CD4-positive, alpha-beta T cell treated with Interferon gamma for 1 hour (primary cell): ENCODE measurements around the gene LOXHD1.

Experiments used
- DNase-seq: peaks from one replicate; pipeline ENCODE4 v3.0.0-alpha.2; 2020

LOXHD1 gene

DNA sequence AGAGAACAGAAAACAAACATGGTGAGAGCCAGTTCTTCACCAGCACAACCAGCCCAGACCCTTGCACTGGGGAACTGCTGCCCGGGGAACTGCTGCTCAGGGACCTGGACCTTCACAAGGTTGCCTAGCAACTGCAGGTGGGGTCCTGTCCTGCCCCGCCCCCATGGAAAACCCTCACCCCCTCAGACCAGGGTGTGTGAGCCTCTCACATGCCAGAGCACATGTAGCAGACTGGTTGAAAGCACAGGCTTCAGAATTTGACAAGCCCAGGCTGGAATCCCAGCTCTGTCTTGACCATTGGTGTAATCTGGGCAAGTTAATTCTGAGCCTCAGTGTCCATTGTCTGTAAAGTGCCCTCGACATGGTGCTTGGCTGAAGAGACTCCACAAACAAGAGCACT, 118.6 kb downstream of the LOXHD1 start:
- DNase-seq, result no peak

DNA sequence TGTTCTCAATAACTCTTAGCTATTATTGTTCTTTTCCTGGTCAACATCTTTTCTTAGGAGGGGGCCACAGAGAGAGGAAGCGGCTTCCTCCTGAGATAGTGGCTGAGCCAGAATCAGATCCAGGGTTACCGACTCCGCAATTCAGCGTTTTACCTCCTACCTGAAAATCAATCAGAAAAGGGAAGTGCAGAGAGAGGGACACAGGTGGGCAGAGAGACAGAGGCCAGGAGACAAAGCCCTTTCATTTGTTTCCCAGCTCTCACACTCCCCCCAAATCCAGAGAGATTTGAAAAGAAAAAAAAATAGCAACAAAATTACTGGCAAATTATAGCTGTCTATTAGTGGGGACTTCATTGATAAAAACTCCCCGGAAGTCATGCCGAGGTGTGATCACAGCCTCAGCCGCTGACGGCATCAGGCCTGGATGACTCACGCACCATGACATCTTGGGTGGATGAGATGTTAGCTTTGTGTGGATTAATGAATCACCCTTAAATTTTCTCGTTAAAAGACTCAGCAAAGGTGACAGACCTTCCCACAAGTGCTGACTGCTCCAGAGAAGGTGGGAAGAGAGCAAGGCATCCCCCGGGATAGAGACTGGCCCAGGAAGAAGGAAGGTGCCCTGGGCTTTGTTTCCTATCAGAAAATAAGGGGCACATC, 120.7 kb downstream of the LOXHD1 start:
- DNase-seq, result peak; percentile 9

DNA sequence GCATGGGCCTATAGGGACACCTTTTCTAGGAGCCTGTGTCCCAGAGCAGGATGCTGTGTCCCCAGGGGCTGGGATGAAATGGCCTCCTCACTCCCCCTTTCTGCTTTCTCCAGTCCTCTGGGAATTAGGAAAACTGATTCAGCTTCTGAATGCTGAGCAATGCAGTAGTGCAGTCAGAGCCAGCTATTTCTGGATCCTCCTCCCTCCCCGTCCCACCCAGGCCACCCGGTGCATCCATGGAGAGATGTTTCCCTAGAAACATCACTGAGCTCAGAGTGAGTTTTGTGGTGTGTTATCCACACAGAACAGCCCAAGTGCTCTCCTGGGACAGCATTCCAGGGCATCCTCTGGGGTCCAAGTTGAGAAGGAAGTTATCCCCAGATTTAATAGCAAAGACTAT, 125.5 kb downstream of the LOXHD1 start:
- DNase-seq, result no peak

DNA sequence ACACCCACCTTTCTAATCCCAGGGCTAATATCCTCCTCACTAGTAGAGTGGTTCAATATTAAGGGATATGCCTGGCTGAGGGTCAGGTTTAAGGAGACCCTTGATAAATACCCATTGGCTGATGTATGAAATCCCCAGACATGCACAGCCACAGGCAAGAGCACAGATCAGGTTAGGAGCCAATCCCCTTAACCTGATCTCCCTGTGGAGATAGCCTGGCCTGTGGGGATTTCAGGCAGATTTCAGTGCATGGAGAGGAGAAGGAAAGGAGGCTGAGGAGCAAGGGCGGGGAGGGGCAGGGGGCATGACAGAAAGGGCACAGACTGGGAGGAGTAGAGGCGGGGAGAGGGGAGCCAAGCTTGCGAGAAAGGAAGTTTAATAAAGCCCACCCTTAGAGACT, 129.0 kb downstream of the LOXHD1 start:
- no peak for DNase-seq

DNA sequence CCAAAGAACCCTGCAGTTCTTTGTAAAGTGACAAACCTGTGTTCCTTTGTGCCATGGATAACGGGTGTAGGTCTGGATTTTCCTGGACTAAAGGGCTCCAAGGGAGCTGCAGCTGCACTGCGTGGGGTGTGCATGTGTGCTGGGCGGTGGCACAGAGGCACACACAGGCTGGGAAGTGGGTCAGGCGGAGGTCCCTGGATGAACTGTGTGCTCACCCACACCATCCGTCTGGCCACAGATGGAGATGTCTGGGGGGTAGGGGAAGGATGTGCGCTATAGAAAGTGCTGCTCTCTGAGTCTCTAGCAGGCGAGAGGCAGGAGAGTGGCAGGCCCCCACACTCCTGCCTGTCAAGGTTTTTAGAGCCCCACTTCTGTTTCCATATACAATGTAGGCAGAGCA, 137.2 kb downstream of the LOXHD1 start:
- no peak for DNase-seq

DNA sequence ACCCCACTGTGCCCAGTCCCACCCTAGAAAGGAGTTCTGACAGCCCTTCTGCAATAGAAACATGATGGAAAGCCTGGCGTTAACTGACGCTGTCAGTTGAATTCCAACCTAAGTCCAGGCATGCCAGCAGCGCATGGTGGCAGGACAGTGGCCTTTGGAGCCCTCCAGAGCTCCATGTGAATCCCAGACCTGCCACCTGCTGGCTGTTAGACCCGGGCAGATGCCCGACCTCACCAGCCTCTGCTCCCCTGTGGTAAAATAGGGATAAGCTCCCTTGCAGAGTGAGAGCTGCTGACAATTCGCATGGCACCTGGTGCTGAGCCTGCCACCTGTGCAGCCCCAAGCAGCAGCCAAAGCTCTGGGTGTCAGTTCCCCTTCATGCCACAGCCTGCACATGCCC, 138.6 kb downstream of the LOXHD1 start:
- no peak for DNase-seq

DNA sequence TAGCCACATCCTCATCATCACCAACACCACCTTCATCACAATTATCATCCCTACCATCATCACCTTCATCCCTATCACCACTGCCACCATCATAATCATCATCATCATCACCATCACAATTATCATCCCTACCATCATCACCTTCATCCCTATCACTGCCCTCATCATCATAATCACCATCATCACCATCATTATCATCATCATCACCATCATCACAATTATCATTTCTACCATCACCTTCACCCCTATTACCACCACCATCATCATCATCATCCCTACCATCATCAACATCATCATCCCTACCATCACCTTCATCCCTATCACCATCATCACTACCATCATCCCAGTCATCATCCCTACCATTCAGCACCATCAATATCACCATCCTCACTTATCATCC, 140.5 kb downstream of the LOXHD1 start:
- no peak for DNase-seq

DNA sequence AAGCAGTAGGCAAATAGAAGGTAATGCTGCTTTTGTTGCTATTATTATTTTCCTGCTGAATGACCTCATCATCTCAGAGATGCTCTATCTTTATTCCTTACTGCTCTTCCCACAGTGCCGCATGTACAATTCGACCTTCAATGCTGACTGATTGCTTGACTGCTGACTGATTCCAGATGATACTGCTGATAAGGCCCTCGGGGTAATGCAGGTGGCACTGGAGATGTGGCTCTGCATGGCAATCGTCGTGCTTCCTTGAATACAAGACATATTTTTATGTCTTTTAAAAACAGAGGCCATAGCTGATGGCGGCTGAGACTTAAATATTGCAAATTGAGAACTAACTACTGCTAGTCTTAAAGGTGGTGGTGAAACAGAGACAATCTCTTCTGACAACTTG, 146.6 kb downstream of the LOXHD1 start:
- DNase-seq, result no peak

DNA sequence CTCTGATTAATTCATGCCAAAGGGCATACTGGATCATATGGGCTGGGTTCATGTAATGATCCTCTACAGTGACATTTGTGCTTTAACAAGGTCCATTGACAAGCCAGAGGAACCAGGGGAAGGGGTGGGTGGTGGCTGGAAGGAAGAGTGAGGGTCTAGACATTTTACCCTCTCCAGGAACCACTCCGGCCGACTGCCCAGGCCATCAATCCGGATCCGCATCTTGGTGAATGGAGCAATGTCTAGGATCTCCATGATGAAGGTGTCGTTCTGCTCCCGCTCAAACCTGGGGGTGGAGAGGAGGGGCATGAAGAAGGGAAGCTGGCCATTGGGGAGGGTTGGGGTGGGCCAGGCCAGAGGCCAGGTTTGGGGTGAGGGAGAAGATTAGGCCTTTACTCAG, 147.5 kb downstream of the LOXHD1 start:
- DNase-seq, result no peak

DNA sequence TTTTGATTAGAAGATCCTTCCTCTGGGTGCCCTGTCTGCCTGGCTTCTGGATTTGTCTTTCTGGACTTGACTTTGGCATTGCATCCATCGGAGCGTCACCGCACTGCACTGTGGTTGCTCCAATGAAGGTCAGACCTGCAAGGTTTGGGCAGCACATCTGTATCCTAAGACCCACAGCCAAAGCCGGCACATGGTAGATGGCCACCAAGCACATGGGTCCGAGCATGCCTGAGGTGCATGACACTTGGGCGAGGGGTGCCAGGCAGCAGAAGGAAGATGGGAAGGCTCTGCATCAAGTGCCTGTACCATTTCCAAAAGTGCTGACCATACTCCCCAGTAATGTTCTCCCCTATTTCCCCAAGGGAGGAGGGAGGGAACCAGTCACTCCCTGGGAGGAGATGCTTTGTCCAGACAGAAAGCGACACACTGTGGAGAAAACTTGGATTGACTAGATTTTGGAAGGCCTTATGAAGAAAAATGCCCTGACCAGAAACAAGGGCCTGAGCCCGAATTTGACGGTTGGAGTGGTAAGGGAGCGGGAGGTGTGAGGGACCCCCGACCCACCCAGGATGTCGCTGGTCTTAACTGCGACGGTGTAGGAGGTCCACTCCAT, 149.9 kb downstream of the LOXHD1 start:
- DNase-seq, result no peak

DNA sequence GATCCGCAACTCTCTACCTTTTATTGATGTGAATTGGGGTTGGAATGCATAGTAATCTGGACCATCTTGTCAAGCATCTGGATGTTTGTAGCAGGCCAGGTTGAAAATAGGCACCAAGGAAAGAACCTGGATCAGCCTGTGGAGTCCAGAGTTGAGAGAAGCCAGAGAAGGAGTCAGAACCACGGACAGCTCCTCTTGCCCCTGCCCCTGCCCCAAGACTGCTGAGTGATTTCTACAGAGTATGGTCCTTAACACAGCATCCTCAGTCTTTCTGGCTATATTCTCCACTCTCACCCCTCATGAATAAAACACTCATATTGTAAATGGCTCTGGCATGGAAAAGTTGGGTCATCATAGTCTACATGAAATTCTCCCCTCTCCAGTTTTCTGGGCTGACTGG, 154.6 kb downstream of the LOXHD1 start:
- no peak for DNase-seq

DNA sequence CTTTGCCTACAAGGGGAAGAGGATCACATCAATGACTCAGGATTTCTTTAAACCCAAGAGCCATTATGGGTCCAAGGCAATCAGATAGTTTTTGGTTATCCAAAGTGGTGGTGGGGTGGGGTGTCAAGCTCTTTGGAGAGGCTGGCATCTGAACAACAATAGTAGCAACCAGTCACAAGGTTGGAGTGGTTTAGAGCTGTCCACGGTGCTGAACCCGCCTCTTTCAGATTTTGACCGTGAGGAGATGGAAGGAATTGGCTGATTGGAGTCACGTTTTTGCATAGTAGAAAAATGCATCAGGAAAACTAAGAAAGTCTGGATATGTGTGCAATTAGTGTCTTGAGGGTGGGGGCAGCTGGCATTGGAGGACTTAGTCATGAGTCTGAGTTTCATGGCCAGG, 159.9 kb downstream of the LOXHD1 start:
- DNase-seq, result no peak

DNA sequence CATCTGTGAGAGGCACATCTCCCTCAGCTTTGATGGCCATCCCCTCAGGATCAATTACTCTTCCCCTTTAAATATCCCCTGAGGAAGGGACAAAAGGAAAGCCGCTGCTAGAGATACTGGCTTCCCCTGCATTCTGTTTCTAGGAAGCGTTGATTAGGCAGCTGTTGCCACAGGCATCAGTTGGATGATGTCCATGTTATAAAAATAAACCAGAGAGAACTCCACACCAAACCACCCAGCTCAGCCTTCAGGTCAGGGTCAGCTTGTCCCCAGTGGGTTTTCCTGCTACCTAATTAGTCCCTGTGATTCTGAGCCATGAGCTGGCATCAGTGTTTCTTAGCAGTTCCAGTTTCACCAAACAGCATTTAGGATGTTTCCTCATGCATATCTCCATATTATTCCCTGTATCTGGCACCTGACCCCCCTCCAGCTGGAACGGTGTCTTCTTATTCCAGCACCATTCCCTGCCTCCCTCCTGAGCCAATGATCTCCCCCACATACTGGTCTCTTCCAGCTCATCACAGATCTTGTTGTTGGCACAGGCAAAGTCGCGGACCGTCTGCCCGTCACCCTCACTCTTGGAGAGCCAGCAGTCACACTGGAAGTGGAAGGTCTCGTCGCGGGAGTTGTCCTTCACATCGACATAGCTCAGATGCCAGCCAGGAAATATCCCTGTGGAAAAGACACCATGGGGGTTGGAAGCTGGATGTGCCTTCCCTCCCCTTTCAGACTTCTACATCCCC, 168.4 kb downstream of the LOXHD1 start:
- DNase-seq, result no peak

DNA sequence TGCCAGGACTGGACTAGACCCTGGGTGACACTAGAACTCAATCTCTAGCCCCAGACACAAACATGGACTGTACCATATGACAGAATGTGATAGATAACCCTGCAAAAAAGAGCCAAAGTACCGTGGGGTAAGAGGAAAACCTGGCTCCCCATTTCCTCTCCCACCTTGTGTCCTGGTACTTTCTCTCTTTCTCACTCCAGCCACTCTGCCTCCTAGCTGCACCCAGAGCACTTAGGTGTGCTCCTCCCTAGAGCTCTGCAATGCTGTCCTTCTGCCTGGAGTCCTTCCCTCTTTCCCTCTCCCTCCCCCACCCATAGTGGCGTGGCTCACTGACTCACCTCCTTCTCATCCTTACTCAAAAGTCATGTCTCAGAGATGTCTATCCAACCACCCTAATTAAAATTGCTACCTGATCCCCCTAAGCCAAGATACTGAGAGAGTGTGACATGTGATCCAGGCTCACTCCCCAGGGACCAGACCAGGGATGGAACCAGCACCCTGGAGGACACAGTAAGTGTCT, 171.3 kb downstream of the LOXHD1 start:
- no peak for DNase-seq

DNA sequence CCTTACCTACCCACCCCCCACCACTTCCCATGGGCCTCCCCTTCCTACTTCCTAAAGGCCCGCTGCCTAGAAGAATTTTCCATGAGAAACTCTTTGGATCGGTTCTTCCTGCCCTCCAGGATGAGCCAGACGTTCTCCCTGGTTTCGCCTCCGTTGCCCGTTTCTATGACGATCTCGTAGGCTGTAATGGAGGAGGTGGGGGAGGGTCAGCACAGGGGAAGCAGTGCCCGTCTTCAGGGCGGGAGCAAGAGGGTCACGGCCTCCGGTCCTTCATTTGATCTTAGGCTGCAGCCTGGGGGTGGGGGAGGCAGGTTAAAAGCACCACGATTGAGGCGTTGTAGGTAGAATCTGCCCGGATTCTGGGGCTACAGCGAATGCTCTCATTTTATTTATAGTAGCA, 172.0 kb downstream of the LOXHD1 start:
- no peak for DNase-seq

DNA sequence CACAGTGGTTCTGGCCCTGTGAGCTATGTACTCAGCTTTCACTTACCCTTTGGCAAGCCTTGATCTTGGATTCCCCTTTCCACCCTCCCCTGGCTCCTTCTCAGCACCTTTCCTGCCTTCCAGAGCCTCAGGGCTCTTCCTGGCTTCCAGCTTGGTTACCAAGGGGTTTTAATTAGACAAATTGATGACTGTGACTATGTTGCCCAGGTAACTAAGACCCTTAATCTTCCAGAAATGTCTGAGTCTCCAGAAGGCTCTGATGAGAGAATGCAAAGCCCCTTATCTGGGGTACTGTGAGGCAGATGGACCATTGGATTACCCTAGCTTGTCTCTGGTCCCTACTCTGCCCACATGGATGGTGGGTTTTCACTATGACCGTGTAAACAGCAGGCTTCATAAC, 174.2 kb downstream of the LOXHD1 start:
- no peak for DNase-seq

DNA sequence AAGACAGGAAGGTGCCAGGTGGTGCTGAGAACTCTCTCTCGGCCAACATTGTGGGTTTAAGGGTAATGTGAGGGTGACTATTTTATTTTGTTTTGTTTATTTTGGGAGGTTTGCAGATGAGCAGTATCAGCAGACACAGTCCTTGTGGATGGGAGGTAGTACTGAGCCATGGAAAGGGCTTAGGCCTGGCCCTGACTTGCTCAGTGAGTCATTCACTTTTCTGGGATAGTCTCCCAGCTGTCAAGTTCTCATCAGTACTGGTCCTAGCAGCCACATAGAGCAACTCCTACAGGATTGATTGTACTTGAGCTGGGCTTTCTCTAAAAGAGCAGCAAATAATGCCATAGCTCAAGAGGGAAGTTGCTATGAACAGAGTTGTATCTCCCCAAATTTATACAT, 175.2 kb downstream of the LOXHD1 start:
- no peak for DNase-seq

DNA sequence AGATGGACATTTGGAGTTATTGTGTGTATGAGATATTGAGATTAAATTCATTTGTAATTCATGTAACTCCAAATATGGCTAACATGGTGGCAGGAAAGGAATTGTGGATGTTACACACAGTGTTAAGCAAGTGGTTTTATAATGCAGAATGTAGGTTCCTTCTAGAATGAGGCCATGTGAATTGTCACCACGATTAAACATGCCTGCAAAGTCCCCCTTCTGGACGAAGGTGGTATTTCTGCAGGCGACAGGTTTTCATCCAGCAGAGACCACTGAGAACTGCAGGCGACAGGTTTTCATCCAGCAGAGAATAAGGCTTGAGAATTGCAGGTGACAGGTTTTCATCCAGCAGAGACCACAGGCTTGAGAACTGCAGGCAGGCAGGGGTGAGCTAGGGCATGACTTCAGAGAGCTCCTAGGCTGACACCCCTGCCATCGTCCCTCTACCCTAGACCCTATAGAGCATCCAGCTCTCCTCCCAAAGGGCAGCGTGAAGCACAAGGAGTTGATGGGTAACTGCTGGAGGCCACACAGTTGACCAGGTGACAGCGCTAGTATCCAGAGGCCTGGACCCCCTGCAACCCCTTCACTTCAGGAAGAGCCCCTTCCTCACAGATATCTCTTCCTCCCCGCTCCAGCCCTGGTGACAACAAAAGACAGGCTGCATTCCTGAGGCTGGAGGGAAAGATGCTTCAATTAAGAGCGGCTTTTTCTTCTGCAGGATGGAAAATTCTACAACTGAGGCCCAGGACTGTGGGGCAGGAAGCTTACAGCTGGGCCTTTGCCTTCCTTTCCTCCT, 175.8 kb downstream of the LOXHD1 start:
- DNase-seq, result peak; percentile 29

DNA sequence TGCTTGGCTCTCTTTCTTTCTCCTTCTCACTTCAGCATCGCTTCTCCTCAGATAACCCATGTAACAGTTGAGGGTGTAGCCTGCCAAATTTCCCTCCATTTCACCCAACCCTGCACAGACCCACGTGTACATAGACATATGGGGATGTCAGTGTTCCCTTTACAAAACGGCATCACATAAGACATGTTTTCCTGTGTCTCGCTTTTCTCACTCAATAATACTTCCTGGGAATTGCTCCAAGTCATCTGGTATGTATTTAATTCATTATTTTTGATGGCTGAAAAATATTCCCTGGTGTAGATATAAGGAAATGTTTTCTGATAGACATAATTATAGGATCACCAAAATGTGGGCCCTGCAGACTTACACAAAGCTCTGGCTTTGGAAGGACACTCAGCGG, 176.8 kb downstream of the LOXHD1 start:
- no peak for DNase-seq

DNA sequence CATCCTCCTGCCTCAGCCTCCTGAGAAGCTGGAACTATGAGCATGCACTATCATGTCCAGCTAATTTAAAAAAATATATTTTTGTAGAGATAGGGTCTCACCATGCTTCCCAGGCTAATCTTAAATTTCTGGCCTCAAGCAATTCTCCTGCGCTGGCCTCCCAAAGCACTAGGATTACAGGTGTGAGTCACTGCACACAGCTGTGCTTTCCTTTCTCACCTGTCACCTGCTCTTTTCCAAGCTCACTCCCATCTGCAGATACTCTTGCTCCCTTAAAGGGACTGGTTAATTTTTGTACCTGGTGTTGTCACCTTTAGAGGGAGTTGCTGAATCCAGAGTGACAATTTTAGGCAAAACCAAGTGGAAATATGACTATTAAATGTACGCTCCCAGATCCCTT, 178.2 kb downstream of the LOXHD1 start:
- DNase-seq, result no peak

DNA sequence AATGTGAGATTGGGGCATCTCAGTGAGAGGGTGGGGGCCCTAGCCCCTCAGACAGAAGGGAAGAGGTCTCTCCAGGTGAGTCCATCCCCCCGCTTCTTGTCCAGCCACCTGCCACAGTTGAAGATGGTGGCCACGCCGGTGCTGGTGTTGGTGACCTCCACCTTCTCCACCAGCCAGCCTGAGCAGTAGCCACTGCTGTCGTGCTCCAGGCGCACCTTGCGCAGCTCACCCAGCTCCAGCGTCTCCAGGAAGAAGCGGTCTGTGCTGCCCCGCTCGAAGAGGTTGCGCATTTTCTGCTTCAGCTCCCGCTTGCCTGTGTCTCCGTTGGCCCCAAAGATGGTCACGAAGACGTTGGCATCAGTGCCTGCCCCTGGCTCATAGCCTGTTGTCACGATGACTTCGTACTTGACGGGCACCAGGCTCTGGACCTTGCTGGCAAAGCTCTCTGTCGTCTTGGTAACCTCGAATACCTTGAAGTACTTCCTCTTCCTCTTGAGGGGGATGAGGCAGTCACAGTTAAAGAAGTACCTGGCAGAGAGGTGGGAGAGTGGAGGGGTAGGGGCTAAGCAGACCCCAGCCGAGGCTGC, 179.5 kb downstream of the LOXHD1 start:
- no peak for DNase-seq

DNA sequence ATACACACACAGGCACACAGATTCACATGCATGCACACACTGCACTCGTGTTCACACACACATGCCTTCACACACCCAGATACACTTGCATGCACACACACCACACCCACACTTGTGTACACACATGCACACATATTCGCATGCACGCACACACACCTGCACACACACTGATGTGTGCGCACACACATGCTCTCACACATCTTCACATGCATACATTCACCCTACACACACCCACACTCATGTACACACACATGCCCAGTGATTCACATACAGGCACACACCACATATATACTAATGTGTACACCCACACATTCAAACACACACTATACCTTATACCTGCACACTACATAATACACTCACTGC, 181.6 kb downstream of the LOXHD1 start:
- DNase-seq, result no peak
